Body of pancreas (tissue), 4 donors: ENCODE results near the gene KRT76. TPM values are rescaled to one million over a fixed set of nuclear protein-coding genes. Genes with fewer than 3 reads are reported as not detected.
A peak's percentile ranks its signal among the peaks of the same experiment; 100 is the strongest.

Experiments
- ATAC-seq: fragments of 150-250 bp; one replicate; pipeline ENCODE4 v1.9.1; 2016
- DNase-seq, 4 donors: peaks; one replicate each; pipeline ENCODE4 v3.0.0-alpha.2; 2019
- H3K27ac ChIP-seq, 4 donors: fragments of 200-600 bp; sonication (generic); 1 replicate in 3 of 4; 2 replicates in 1 of 4; pipeline versions ENCODE4 v1.5.1 to v1.6.1; 2016 to 2019; ENCODE audit warnings: mild to moderate bottlenecking in 1 of 4, mixed read lengths in 1 of 4, moderate library complexity in 1 of 4
- H3K27me3 ChIP-seq, 2 donors: fragments of 200-600 bp; sonication (generic); one replicate each; pipeline ENCODE4 v1.6.0; 2016; ENCODE audit warnings: mild to moderate bottlenecking in 1 of 2
- H3K36me3 ChIP-seq, 2 donors: fragments of 200-600 bp; sonication (generic); replicated peaks in 1 of 2; 2 replicates each; pipeline ENCODE4 v1.5.1; 2016; ENCODE audit warnings: low read depth in 2 of 2; ENCODE audit not compliant: insufficient read depth in 1 of 2
- H3K4me1 ChIP-seq: fragments of 200-600 bp; sonication (generic); one replicate; pipeline ENCODE4 v1.6.0; 2016
- H3K4me3 ChIP-seq, 2 donors: fragments of 200-600 bp; sonication (generic); 1 replicate in 1 of 2; 2 replicates in 1 of 2; pipeline ENCODE4 v1.5.1; 2016 to 2019
- H3K9me3 ChIP-seq, 3 donors: fragments of 200-600 bp; sonication (generic); 1 replicate in 2 of 3; 2 replicates in 1 of 3; pipeline ENCODE4 v1.5.1; 2016
- CTCF ChIP-seq, 7 experiments: fragments of 450-650 bp in 4 of 7; fragments of 200-600 bp in 3 of 7; sonication (generic) in 3 of 7; IDR thresholded peaks; one replicate each; pipeline ENCODE4 v1.5.1; 2016 to 2019; ENCODE audit warnings: antibody characterized with exemption in 7 of 7
- POLR2A ChIP-seq, 3 donors: fragments of 450-650 bp; IDR thresholded peaks; one replicate each; pipeline ENCODE4 v1.6.1; 2016; ENCODE audit warnings: antibody characterized with exemption in 3 of 3, mild to moderate bottlenecking in 2 of 3
- WGBS, 2 donors: methylation state at CpG; one replicate each; pipeline ENCODE4 v1.1.5; 2017; 5-methylcytosine and 5-hydroxymethylcytosine counted together
- intact Hi-C: fragments of 100-400 bp; cut with DNase I; formaldehyde crosslinking; loops from one replicate; pipeline ENCODE4 v1.15.1; 2023
- total RNA-seq, 2 donors: library from RNA; depleted of rRNA; stranded (reverse); fragments of >200 nt; gene quantifications; one replicate each; pipeline ENCODE4 v1.1.0, GENCODE V29; 2016

Gene KRT76
- total RNA-seq, 2 donors from 2014 or later: not detected

- Histone ChIP-seq H3K4me1 (no peaks in the 10 kb centered on the region), H3K36me3 (no peaks in the 10 kb centered on the region), H3K27me3 (no peaks in the 10 kb centered on the region), H3K4me3 (no peak overlapping the region), H3K27ac (no peak overlapping the region), H3K9me3 (no peaks in the 10 kb centered on the region)
- ATAC-seq: no peak
- intact Hi-C loops: no loop called here
- DNase-seq: no peak
- TF ChIP-seq CTCF (IDR thresholded peaks at IDR 0.05): no peak
- no peak for TF ChIP-seq POLR2A (IDR thresholded peaks at IDR 0.05)
- WGBS, 2 donors: 88 to 93% methylated on average over 9 to 12 of the region's 12 CpGs
Observed at GRCh38 chr12:52791271-52792184, 14.4 kb upstream of the KRT76 start.

GRCh38 chr12:52790427-52791270, 13.5 kb upstream of the KRT76 start:
- no peaks in the 10 kb centered on the region for H3K27me3 ChIP-seq
- intact Hi-C loops: no loop called here
- DNase-seq (no peak), ATAC-seq (no peak)
- no peaks in the 10 kb centered on the region for H3K4me1 ChIP-seq
- no peak overlapping the region for H3K27ac ChIP-seq
- no peaks in the 10 kb centered on the region for H3K36me3 ChIP-seq
- no peak for TF ChIP-seq CTCF (IDR thresholded peaks at IDR 0.05)
- TF ChIP-seq POLR2A (IDR thresholded peaks at IDR 0.05): no peak
- no peaks in the 10 kb centered on the region for H3K9me3 ChIP-seq
- H3K4me3 ChIP-seq: no peak overlapping the region
- WGBS, 2 donors: 54 to 63% methylated on average over 14 to 19 of the region's 19 CpGs

- H3K4me1 ChIP-seq: no peaks in the 10 kb centered on the region
- H3K9me3 ChIP-seq: no peaks in the 10 kb centered on the region
- H3K27me3 ChIP-seq: no peaks in the 10 kb centered on the region
- WGBS, 2 donors: 21 to 27% methylated on average over 30 to 49 of the region's 50 CpGs
- ATAC-seq (no peak), DNase-seq (peak; percentile 7 to 30 (median 17))
- intact Hi-C loops: no loop called here
- no peak overlapping the region for H3K27ac ChIP-seq
- no peaks in the 10 kb centered on the region for H3K36me3 ChIP-seq
- TF ChIP-seq CTCF (IDR thresholded peaks at IDR 0.05): no peak
- no peak for TF ChIP-seq POLR2A (IDR thresholded peaks at IDR 0.05)
- H3K4me3 ChIP-seq: no peak overlapping the region
Observed at GRCh38 chr12:52789637-52790426, 12.7 kb upstream of the KRT76 start.

- no peaks in the 10 kb centered on the region for H3K9me3 ChIP-seq
- H3K4me3 ChIP-seq: no peak overlapping the region
- no peak for TF ChIP-seq CTCF (IDR thresholded peaks at IDR 0.05)
- no peak for TF ChIP-seq POLR2A (IDR thresholded peaks at IDR 0.05)
- H3K27ac ChIP-seq: no peak overlapping the region
- H3K4me1 ChIP-seq: no peaks in the 10 kb centered on the region
- H3K36me3 ChIP-seq: no peaks in the 10 kb centered on the region
- intact Hi-C loops: no loop called here
- no peaks in the 10 kb centered on the region for H3K27me3 ChIP-seq
- no peak for DNase-seq
- ATAC-seq: no peak
- 86 to 91% methylated on average over 10 to 11 of the region's 11 CpGs for WGBS, 2 donors
Observed at GRCh38 chr12:52788876-52789636, 11.9 kb upstream of the KRT76 start.
